Ovary (tissue), 9 donors: ENCODE results near the gene TCEAL9. TPM values are rescaled to one million over a fixed set of nuclear protein-coding genes. Genes with fewer than 3 reads are reported as not detected.

ENCODE experiments used
- DNase-seq, 5 donors: peaks; one replicate each; pipeline ENCODE4 v3.0.0-alpha.2; 2019 to 2020
- H3K27ac ChIP-seq, 2 donors: fragments of 200-600 bp; one replicate each; pipeline versions ENCODE4 v1.5.1 to v1.8.0; 2019 to 2022
- H3K27me3 ChIP-seq: fragments of 200-600 bp; one replicate; pipeline ENCODE4 v1.8.0; 2022
- H3K36me3 ChIP-seq: fragments of 200-600 bp; sonication (generic); one replicate; pipeline ENCODE4 v1.5.1; 2019
- H3K4me1 ChIP-seq: one replicate; pipeline ENCODE4 v1.8.1; 2013; ENCODE audit warnings: mild to moderate bottlenecking, moderate library complexity; ENCODE audit not compliant: insufficient read depth
- H3K4me3 ChIP-seq: fragments of 200-600 bp; sonication (generic); one replicate; pipeline ENCODE4 v1.5.1; 2017
- H3K9me3 ChIP-seq, 2 donors: fragments of 200-600 bp in 1 of 2; sonication (generic) in 1 of 2; one replicate each; pipeline versions ENCODE4 v1.5.1 to v1.8.1; 2013 to 2019; ENCODE audit warnings: mild to moderate bottlenecking in 1 of 2, moderate library complexity in 1 of 2
- EP300 ChIP-seq: sonication (generic); formaldehyde crosslinking; IDR thresholded peaks from one replicate; pipeline ENCODE4 v1.6.1; 2017; ENCODE audit warnings: antibody characterized with exemption
- POLR2A ChIP-seq: fragments of 450-650 bp; IDR thresholded peaks from one replicate; pipeline ENCODE4 v1.6.1; 2017; ENCODE audit warnings: antibody characterized with exemption, mild to moderate bottlenecking, moderate library complexity
- WGBS, 3 donors: extraction: QIAGEN DNeasy Blood & Tissue Kit in 1 of 3; methylation state at CpG; one replicate each; pipeline versions ENCODE4 v1.1.5 to v1.1.7; 2013 to 2017; 5-methylcytosine and 5-hydroxymethylcytosine counted together
- intact Hi-C, 4 donors: fragments of 100-400 bp; cut with DNase I; formaldehyde crosslinking; loops; one replicate each; pipeline versions ENCODE4 v1.11.0 to v1.15.1; 2022 to 2023
- polyA plus RNA-seq, 2 donors: library from polyadenylated mRNA; stranded (reverse); fragments of 200-250 nt in 1 of 2; fragments of 350-450 nt in 1 of 2; fragmentation: Illumina TruSeq in 1 of 2; extraction: RNeasy Lipid Tissue Mini Kit (QIAGEN cat#74804) in 1 of 2; gene quantifications; one replicate each; pipeline ENCODE4 v1.2.3, GENCODE V29; 2013 to 2014
- total RNA-seq, 7 donors: library from RNA; depleted of rRNA in 2 of 7; stranded (reverse); fragments of >200 nt in 2 of 7; fragmentation: NEBNext Ultra II Directional in 3 of 7; extraction: Animal tissue kit (Norgen Biotek cat#: 25700) in 3 of 7; gene quantifications; one replicate each; pipeline versions ENCODE4 v1.1.0 to v1.2.4, GENCODE V29; 2016 to 2023
- TF ChIP-seq, protein P1 (sequence below), 3 donors: fragments of 450-650 bp in 2 of 3; fragments of 200-600 bp in 1 of 3; IDR thresholded peaks; one replicate each; pipeline versions ENCODE4 v1.5.1 to v1.8.0; 2016 to 2022; ENCODE audit warnings: antibody characterized with exemption in 3 of 3, mild to moderate bottlenecking in 1 of 3
- donor health status: DM: no; HTN: no; CAD: no; lungs with moderate emphysema.
- donor health status: DM: no; HTN: no; CAD: no.
- donor health status: Bipolar disorder and iron deficiency.
- donor health status: DM: yes; HTN: yes; CAD: no.
- donor health status: DM: no; HTN: no; CAD: no.
- donor health status: DM: yes; HTN: yes; CAD: no.

TCEAL9 gene
- total and polyA plus RNA-seq, 9 donors, result 78.0 to 246 (median 172) TPM

DNA sequence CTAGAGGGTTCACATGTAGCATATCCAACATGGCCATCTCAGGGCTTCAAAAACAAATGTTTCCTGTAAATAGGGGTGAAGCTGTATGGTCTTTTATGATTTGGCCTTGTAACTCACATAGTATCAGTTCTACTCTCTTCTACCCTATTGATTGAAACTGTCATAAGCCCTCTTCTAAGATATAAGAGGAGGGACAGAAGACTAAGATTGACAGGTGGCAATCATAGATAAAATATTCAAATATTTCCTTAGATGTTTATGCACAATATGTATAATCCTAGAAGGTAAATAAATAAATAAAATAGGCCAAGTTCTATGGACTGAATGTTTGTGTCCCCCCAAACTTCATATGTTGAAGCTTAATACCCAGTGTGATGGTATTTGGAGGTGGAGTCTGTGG, 13.2 kb downstream of the TCEAL9 start:
- no peak for TF ChIP-seq EP300
- TF ChIP-seq, protein P1, sequence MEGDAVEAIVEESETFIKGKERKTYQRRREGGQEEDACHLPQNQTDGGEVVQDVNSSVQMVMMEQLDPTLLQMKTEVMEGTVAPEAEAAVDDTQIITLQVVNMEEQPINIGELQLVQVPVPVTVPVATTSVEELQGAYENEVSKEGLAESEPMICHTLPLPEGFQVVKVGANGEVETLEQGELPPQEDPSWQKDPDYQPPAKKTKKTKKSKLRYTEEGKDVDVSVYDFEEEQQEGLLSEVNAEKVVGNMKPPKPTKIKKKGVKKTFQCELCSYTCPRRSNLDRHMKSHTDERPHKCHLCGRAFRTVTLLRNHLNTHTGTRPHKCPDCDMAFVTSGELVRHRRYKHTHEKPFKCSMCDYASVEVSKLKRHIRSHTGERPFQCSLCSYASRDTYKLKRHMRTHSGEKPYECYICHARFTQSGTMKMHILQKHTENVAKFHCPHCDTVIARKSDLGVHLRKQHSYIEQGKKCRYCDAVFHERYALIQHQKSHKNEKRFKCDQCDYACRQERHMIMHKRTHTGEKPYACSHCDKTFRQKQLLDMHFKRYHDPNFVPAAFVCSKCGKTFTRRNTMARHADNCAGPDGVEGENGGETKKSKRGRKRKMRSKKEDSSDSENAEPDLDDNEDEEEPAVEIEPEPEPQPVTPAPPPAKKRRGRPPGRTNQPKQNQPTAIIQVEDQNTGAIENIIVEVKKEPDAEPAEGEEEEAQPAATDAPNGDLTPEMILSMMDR (IDR thresholded peaks at IDR 0.05), result no peak
- TF ChIP-seq POLR2A, result no peak
- Histone ChIP-seq H3K9me3 (no peaks in the 10 kb centered on the region), H3K27ac (no peak overlapping the region), H3K36me3 (no peaks in the 10 kb centered on the region), H3K4me1 (no peaks in the 10 kb centered on the region), H3K4me3 (no peak overlapping the region), H3K27me3 (no peaks in the 10 kb centered on the region)
- DNase-seq, result no peak
- intact Hi-C loops, result no loop called here

DNA sequence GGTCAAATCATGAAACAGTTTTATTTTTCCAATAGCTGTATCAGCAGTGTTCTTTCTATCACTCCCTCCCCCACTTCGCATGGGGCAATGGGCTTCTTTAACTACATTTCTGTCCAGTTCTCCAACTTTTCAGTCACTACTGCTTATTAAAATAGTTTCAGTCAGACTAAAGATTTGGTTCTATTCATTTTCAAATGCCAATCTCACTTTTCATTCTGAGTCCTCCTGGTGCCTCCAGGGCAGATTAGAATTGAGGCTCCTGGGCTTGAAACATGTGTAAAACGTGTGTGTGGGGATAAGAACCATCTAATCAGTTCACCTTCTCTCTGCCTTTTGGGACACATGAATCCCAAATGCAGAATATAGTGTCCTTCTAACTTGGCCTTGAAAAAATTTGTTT, 16.6 kb downstream of the TCEAL9 start:
- intact Hi-C loops, result no loop called here
- Histone ChIP-seq H3K9me3 (no peaks in the 10 kb centered on the region), H3K4me3 (no peak overlapping the region), H3K36me3 (no peaks in the 10 kb centered on the region), H3K4me1 (no peaks in the 10 kb centered on the region), H3K27ac (peak overlapping the region in 1 of 2 donors; percentile 34), H3K27me3 (no peaks in the 10 kb centered on the region)
- 19 to 41% (median 34%) methylated on average over 2 of the region's 2 CpGs for WGBS, 3 donors
- no peak for DNase-seq
- TF ChIP-seq POLR2A, result no peak
- TF ChIP-seq EP300, result no peak
- TF ChIP-seq, protein P1 (IDR thresholded peaks at IDR 0.05), result no peak

DNA sequence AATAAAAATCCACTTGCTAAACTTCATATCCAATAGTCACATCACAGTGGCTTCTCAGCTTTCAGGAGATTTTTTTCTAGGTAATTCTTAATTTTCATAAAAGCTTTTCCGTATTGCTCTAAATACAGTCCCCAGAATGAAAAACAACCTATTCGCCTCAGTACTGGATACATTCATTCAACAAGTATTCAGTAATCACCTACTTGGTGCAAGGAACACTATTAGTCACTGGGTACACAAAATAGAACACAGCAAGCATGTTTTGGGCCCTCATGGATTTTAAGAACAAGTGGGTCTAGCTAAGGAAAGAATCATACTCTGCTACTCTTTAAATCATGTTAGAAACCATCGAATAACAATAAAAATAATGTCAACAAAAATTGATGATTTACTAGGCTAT, 17.3 kb downstream of the TCEAL9 start:
- intact Hi-C loops, result no loop called here
- Histone ChIP-seq H3K27ac (peak overlapping the region in 1 of 2 donors; percentile 34), H3K4me3 (no peak overlapping the region), H3K9me3 (no peaks in the 10 kb centered on the region), H3K27me3 (no peaks in the 10 kb centered on the region), H3K4me1 (no peaks in the 10 kb centered on the region), H3K36me3 (no peaks in the 10 kb centered on the region)
- 59 to 68% (median 68%) methylated on average over 3 of the region's 3 CpGs for WGBS, 3 donors
- TF ChIP-seq EP300 (no peak), POLR2A (no peak)
- TF ChIP-seq, protein P1 (IDR thresholded peaks at IDR 0.05), result no peak
- DNase-seq, result no peak

DNA sequence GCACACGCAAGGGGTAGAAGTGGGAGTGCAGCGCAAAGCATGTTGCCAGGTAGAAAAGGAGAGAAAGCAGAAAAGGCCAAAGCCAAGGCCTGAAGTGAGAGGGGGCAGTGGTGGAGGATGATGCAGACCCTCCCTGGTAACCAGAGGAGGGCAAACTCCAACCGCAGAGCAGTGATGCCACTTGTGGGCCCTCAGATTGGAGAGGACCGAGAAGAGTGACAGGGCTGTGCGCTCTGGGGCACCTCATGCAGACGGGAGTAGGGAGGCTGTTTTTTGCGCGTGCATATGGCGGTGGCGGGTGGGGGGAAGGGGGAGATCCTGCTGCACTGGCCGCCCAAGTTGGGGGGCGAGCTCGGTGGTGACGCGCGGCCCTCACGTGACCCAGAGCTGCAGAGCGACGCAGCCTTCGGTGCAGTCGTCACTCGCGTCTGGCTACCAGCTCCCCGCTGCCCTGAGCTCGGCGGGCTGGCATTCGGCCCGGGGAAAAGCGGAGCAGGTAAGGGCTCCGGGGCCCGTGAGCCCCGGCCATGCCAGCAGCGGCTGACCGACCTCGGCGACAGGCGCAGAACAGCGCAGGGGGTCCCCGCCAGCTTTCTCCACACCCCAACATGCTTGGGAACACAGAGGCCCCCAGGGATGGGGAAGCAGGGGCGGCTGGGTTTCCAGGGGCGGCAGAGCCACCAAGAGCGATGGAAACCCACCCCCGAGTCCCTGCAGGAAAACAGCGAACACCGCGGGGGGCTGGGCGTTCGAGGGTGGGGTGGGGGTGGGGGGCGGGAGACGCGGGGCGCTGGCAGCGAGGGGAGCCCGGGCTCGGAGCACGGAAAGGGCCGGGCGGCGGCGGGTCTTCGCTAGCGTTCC, 20.0 kb downstream of the TCEAL9 start, which contains the start of gene BEX3:
Gene BEX3, plus strand, starts transcription at position 421 of the 861 bp plus-strand sequence. CDS start 984 bp downstream, outside the sequence.
- Histone ChIP-seq H3K36me3 (no peaks in the 10 kb centered on the region), H3K4me1 (no peaks in the 10 kb centered on the region), H3K27me3 (no peaks in the 10 kb centered on the region), H3K9me3 (no peaks in the 10 kb centered on the region), H3K4me3 (peak within 1 kb of the TSS; percentile 71), H3K27ac (peak within 1 kb of the TSS; percentile 93 to 95)
- peak; percentile 70 to 84 (median 79) for DNase-seq
- TF ChIP-seq, protein P1 (IDR thresholded peaks at IDR 0.05), result no peak
- TF ChIP-seq POLR2A, result peak; percentile 66
- intact Hi-C loops, result no loop called here
- WGBS, 3 donors, result 25 to 36% (median 35%) methylated on average over 20 to 62 of the region's 62 CpGs
